Lower leg skin (tissue), 3 donors: ENCODE results near the gene SCRN2.

Experiments used
- CTCF ChIP-seq, 3 donors: fragments of 450-650 bp; IDR thresholded peaks; one replicate each; pipeline ENCODE4 v1.5.1; 2016; ENCODE audit warnings: antibody characterized with exemption in 3 of 3, mild to moderate bottlenecking in 3 of 3, moderate library complexity in 2 of 3
- POLR2A ChIP-seq, 2 donors: fragments of 450-650 bp; IDR thresholded peaks; one replicate each; pipeline ENCODE4 v1.6.1; 2016 to 2017; ENCODE audit warnings: antibody characterized with exemption in 2 of 2, mild to moderate bottlenecking in 1 of 2, moderate library complexity in 1 of 2

DNA sequence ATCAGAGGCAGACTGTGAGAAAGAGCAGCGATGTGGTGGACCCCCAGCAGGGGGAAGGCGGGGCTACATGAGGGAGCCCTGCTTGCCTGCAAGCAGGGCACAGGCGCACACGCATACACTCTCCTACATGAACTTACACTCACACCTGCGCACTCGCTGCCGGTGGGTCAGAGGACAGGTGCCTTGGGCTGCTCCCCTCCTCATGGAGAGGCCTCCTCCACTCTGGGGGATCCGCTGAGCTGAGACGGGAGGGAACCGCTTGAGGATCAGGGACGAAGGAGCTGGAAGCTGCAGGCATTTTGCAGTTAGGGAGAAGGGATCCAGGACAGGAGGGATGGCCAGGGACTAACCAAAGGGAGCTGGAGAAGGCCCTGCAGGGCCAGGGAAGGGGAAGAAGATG lies 33.7 kb downstream of the SCRN2 start:
- no peak for TF ChIP-seq POLR2A (IDR thresholded peaks at IDR 0.05)
- TF ChIP-seq CTCF (IDR thresholded peaks at IDR 0.05): no peak
